B cell (primary cell): ENCODE results near the gene PSMD12. TPM values are rescaled to one million over a fixed set of nuclear protein-coding genes. Genes with fewer than 3 reads are reported as not detected.

ENCODE experiments used
- ATAC-seq: fragments of 200-7000 bp; cut with Tn5 transposase; one replicate; pipeline ENCODE4 v1.10.0; 2021; ENCODE audit warnings: low read depth, mild to moderate bottlenecking, moderate number of reproducible peaks, moderate library complexity
- CTCF ChIA-PET: fragments of 350-600 bp; sonication (Branson Sonifier 250); formaldehyde crosslinking; loops from one replicate; lab custom pipeline; 2021; ENCODE audit warnings: antibody characterized with exemption, inconsistent platforms; lab: Charles Lee
- POLR2A ChIA-PET: fragments of 350-600 bp; sonication (Branson Sonifier 250); formaldehyde crosslinking; loops from one replicate; lab custom pipeline; 2021; ENCODE audit warnings: antibody characterized with exemption; lab: Charles Lee
- DNase-seq: peaks from one replicate; pipeline ENCODE4 v3.0.0; 2013
- H2AFZ ChIP-seq: 2 replicates; pipeline ENCODE4 v1.6.1; 2012; ENCODE audit warnings: mild to moderate bottlenecking, low read depth, low read length; ENCODE audit not compliant: insufficient read depth, poor library complexity, severe bottlenecking
- H3K27ac ChIP-seq, 2 donors: 1 replicate in 1 of 2; 2 replicates in 1 of 2; pipeline ENCODE4 v1.5.1; 2012 to 2013; ENCODE audit warnings: low read length in 2 of 2, mild to moderate bottlenecking in 2 of 2, moderate library complexity in 1 of 2
- H3K27me3 ChIP-seq, 4 experiments: fragments of 200-600 bp in 1 of 4; sonication (generic) in 1 of 4; replicated peaks in 1 of 4; 1 replicate in 2 of 4; 2 replicates in 2 of 4; pipeline versions ENCODE4 v1.6.1 to v1.7.0; 2013 to 2016; ENCODE audit warnings: low read length in 3 of 4, mild to moderate bottlenecking in 2 of 4, mixed read lengths in 1 of 4, moderate library complexity in 1 of 4; ENCODE audit not compliant: insufficient read depth in 4 of 4, control insufficient read depth in 3 of 4; ENCODE audit errors: control extremely low read depth in 1 of 4
- H3K36me3 ChIP-seq, 2 experiments: replicated peaks in 1 of 2; 1 replicate in 1 of 2; 2 replicates in 1 of 2; pipeline versions ENCODE4 v1.6.1 to v1.7.1; 2013; ENCODE audit warnings: low read length in 1 of 2; ENCODE audit not compliant: insufficient read depth in 2 of 2, control insufficient read depth in 1 of 2; ENCODE audit errors: control extremely low read depth in 1 of 2, extremely low read depth in 1 of 2
- H3K4me1 ChIP-seq, 2 donors: fragments of 200-600 bp in 1 of 2; sonication (generic) in 1 of 2; 1 replicate in 1 of 2; 2 replicates in 1 of 2; pipeline versions ENCODE4 v1.5.1 to v1.6.1; 2013 to 2017; ENCODE audit warnings: low read length in 2 of 2; ENCODE audit not compliant: control insufficient read depth in 2 of 2, insufficient read depth in 2 of 2
- H3K4me2 ChIP-seq: replicated peaks from 2 replicates; pipeline ENCODE3; 2012; ENCODE audit warnings: mild to moderate bottlenecking, low read depth, low read length; ENCODE audit not compliant: poor library complexity, severe bottlenecking
- H3K4me3 ChIP-seq, 5 experiments: fragments of 200-600 bp in 1 of 5; sonication (generic) in 1 of 5; 1 replicate in 3 of 5; 2 replicates in 2 of 5; pipeline versions ENCODE4 v1.5.1 to v1.7.0; 2011 to 2016; ENCODE audit warnings: low read length in 4 of 5, mild to moderate bottlenecking in 4 of 5, low read depth in 2 of 5, control low read depth in 1 of 5, moderate library complexity in 1 of 5; ENCODE audit not compliant: insufficient read depth in 1 of 5; ENCODE audit errors: control extremely low read depth in 1 of 5, extremely low read depth in 1 of 5
- H3K79me2 ChIP-seq: fragments of 200-600 bp; sonication (generic); one replicate; pipeline ENCODE4 v1.6.0; 2016; ENCODE audit warnings: low read length; ENCODE audit not compliant: control insufficient read depth, insufficient read depth
- H3K9ac ChIP-seq: fragments of 200-600 bp; sonication (generic); 2 replicates; pipeline ENCODE4 v1.6.1; 2017; ENCODE audit warnings: mild to moderate bottlenecking, low read length, moderate library complexity
- H3K9me3 ChIP-seq, 3 donors: one replicate each; pipeline versions ENCODE4 v1.6.1 to v1.7.1; 2013; ENCODE audit warnings: low read length in 2 of 3; ENCODE audit not compliant: control insufficient read depth in 2 of 3, insufficient read depth in 1 of 3; ENCODE audit errors: control extremely low read depth in 1 of 3
- H4K20me1 ChIP-seq: 2 replicates; pipeline ENCODE4 v1.6.0; 2012; ENCODE audit warnings: mild to moderate bottlenecking, low read length; ENCODE audit not compliant: insufficient read depth, control insufficient read depth, poor library complexity, severe bottlenecking
- H3K27ac Mint-ChIP-seq: one replicate; pipeline ENCODE4 v1.8.0; 2021; ENCODE audit warnings: mixed read lengths
- H3K27me3 Mint-ChIP-seq: one replicate; pipeline ENCODE4 v1.8.0; 2021; ENCODE audit warnings: mixed read lengths
- H3K4me1 Mint-ChIP-seq: one replicate; pipeline ENCODE4 v1.8.0; 2021; ENCODE audit warnings: mixed read lengths
- H3K4me3 Mint-ChIP-seq: one replicate; pipeline ENCODE4 v1.8.0; 2021; ENCODE audit warnings: mixed read lengths
- H3K9me3 Mint-ChIP-seq: one replicate; pipeline ENCODE4 v1.8.0; 2022; ENCODE audit warnings: mixed read lengths; ENCODE audit not compliant: insufficient read depth
- CTCF ChIP-seq: fragments of 200-600 bp; IDR thresholded peaks from one replicate; pipeline ENCODE4 v1.8.0; 2022; ENCODE audit warnings: antibody characterized with exemption, mild to moderate bottlenecking
- EZH2 ChIP-seq: IDR thresholded peaks from 2 replicates; pipeline ENCODE4 v1.6.1; 2012; ENCODE audit warnings: borderline replicate concordance, low read depth, mild to moderate bottlenecking, moderate library complexity, low read length; ENCODE audit not compliant: insufficient read depth, poor library complexity, severe bottlenecking
- WGBS: methylation state at CpG from one replicate; pipeline ENCODE4 v1.1.5; 2013; ENCODE audit warnings: missing lambda C conversion rate; ENCODE audit not compliant: insufficient coverage; 5-methylcytosine and 5-hydroxymethylcytosine counted together
- intact Hi-C: fragments of 100-400 bp; cut with micrococcal nuclease; formaldehyde crosslinking; loops from one replicate; pipeline ENCODE4 v1.10.0; 2022
- polyA plus RNA-seq: library from polyadenylated mRNA; depleted of rRNA; stranded (reverse); fragments of >200 nt; gene quantifications from 2 replicates; pipeline ENCODE4 v1.2.3, GENCODE V29; 2012
- total RNA-seq, 2 donors: library from RNA; stranded (reverse); fragments of 120-200 nt in 1 of 2; gene quantifications; 1 replicate in 1 of 2; 2 replicates in 1 of 2; pipeline versions ENCODE4 v1.2.3 to v1.2.4, GENCODE V29; 2013 to 2022

PSMD12 gene
- total and polyA plus RNA-seq, 2 donors (not counting 1 experiment from before 2014, with no cell fraction given), result 6.4 to 36.7 TPM

DNA sequence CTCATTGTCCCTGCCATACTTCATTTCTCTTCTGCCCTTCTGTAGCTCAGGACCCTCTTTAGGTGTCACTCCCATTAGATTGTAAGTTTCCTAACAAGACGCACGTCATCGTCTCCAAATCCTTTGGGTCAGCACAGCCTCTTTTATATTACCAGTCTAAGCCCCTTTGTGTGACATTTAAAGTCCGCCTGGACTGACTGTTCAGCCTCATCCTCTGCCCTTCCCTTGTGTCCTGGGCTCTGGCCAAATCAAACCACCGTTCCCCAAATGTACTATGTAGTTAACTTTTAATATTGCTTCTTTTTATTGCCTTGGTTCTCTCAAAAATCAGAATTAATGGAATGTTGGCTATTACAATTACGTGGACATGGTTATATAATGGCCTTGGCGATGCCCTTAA lies 48.9 kb upstream of the PSMD12 start:
- Histone ChIP-seq H3K27me3 (no peaks in the 10 kb centered on the region), H3K27ac (no peak overlapping the region), H4K20me1 (no peaks in the 10 kb centered on the region), H3K9ac (no peak overlapping the region), H3K36me3 (no peaks in the 10 kb centered on the region), H3K4me1 (no peaks in the 10 kb centered on the region), H3K9me3 (peaks cover 0 to 5% (median 4%) of the 10 kb centered on the region in 3 donors), H3K4me2 (no peak overlapping the region), H3K79me2 (peaks cover 9% of the 10 kb centered on the region), H2AFZ (no peak overlapping the region), H3K4me3 (no peak overlapping the region)
- no peak for DNase-seq
- no peak for ATAC-seq
- intact Hi-C loops, result no loop called here
- Mint-ChIP-seq H3K27ac (no peak overlapping the region), H3K27me3 (no peaks in the 10 kb centered on the region), H3K4me3 (no peak overlapping the region), H3K4me1 (peaks cover 8% of the 10 kb centered on the region), H3K9me3 (no peaks in the 10 kb centered on the region)
- CTCF ChIA-PET, result no interaction called here
- POLR2A ChIA-PET, result no interaction called here
- TF ChIP-seq EZH2 (no peak), CTCF (no peak)
- 96% methylated on average over 4 of the region's 7 CpGs for WGBS

GRCh38 chr17:67414559-67414958 lies 48.2 kb upstream of the PSMD12 start:
- Mint-ChIP-seq H3K27ac (no peak overlapping the region), H3K27me3 (no peaks in the 10 kb centered on the region), H3K4me3 (no peak overlapping the region), H3K4me1 (peaks cover 5% of the 10 kb centered on the region), H3K9me3 (peaks cover 2% of the 10 kb centered on the region)
- CTCF ChIA-PET, result no interaction called here
- H3K9ac ChIP-seq, result no peak overlapping the region
- no peaks in the 10 kb centered on the region for H4K20me1 ChIP-seq
- ATAC-seq, result no peak
- H3K4me1 ChIP-seq, result no peaks in the 10 kb centered on the region
- no peaks in the 10 kb centered on the region for H3K36me3 ChIP-seq
- no peak overlapping the region for H2AFZ ChIP-seq
- DNase-seq, result no peak
- no CpG with 5 or more reads among the region's 2 CpGs for WGBS
- H3K79me2 ChIP-seq, result peaks cover 9% of the 10 kb centered on the region
- no peak overlapping the region for H3K4me2 ChIP-seq
- no peak overlapping the region for H3K27ac ChIP-seq
- H3K9me3 ChIP-seq, result peaks cover 0 to 7% (median 4%) of the 10 kb centered on the region in 3 donors
- TF ChIP-seq CTCF, result no peak
- POLR2A ChIA-PET, result no interaction called here
- no peaks in the 10 kb centered on the region for H3K27me3 ChIP-seq
- intact Hi-C loops, result no loop called here
- no peak overlapping the region for H3K4me3 ChIP-seq
